ENCODE results near the gene EFCAB14.

EFCAB14 gene

DNA sequence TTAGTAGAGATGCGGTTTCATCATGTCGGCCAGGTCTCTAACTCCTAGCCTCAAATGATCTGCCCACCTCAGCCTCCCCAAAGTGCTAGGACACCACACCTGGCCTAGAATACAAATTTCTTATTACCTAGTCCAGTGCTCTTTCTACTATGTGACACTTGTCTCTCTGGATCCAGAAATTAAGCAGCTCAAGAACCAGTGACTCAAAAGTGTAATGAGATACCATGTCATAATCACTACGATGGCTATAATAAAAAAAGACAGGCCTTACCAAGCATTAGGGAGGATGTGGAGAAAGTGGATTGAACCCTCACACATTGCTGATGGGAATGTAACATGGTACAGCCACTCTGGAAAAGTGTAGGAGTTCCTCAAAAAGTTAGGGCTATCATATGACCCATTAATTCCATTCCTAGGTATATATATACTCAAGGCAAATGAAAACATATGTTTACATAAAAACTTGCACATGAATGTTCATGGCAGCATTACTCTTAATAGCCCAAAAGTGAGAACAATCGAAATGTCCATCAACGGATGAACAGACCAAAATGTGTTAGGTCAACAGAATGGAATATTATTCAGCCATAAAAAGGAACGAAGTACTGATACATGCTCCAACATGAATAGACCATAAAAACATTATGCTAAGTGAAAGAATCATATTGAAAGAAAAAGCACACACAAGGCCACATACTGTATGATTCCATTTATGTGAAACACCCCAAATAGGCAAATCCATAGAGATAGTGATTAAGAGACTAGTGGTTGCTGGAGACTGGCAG lies 38.9 kb downstream of the EFCAB14 start:
- TF ChIP-seq, protein P1, sequence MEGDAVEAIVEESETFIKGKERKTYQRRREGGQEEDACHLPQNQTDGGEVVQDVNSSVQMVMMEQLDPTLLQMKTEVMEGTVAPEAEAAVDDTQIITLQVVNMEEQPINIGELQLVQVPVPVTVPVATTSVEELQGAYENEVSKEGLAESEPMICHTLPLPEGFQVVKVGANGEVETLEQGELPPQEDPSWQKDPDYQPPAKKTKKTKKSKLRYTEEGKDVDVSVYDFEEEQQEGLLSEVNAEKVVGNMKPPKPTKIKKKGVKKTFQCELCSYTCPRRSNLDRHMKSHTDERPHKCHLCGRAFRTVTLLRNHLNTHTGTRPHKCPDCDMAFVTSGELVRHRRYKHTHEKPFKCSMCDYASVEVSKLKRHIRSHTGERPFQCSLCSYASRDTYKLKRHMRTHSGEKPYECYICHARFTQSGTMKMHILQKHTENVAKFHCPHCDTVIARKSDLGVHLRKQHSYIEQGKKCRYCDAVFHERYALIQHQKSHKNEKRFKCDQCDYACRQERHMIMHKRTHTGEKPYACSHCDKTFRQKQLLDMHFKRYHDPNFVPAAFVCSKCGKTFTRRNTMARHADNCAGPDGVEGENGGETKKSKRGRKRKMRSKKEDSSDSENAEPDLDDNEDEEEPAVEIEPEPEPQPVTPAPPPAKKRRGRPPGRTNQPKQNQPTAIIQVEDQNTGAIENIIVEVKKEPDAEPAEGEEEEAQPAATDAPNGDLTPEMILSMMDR (IDR thresholded peaks at IDR 0.05; ENCODE audit: borderline replicate concordance, extremely low read depth, low read length, poor library complexity, severe bottlenecking), result no peak
- TF ChIP-seq EZH2 (IDR thresholded peaks at IDR 0.05; ENCODE audit: borderline replicate concordance, low read depth, low read length, severe bottlenecking), result no peak
- ATAC-seq (ENCODE audit: insufficient read depth, low read depth), result no peak
- peaks cover 92% of the 10 kb centered on the region for H3K36me3 ChIP-seq (ENCODE audit: insufficient read depth, low read length)

DNA sequence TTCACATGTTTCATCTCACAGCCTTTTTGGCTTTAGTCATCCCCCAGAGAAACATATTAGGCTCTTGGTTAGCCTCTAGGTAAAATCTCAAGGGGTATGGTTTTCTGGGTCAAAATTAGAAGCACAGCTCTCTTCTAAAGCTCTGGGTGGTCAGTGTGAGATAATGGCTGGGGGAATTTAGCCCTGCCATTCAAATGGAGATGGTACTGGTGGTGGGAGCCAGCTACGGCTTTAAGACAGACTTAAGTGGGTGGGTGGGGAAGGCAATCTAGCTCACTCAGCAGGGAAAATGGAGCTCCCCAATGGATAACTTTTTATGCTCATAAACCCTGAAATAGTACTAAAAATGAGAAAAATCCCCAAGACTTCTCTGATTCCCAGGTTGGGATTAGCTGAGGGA lies 41.6 kb downstream of the EFCAB14 start:
- Histone ChIP-seq H4K20me1 (ENCODE audit: insufficient read depth, low read length) (no peaks in the 10 kb centered on the region), H3K4me2 (ENCODE audit: insufficient read depth, low read length) (no peak overlapping the region), H3K4me3 (ENCODE audit: low read depth in 1 of 2, low read length in 2 of 2) (no peak overlapping the region), H2AFZ (ENCODE audit: low read depth, low read length) (no peak overlapping the region), H3K4me1 (ENCODE audit: insufficient read depth, low read length) (no peaks in the 10 kb centered on the region), H3K9ac (ENCODE audit: low read depth, low read length) (no peak overlapping the region), H3K27me3 (ENCODE audit: insufficient read depth, low read length, poor library complexity) (no peaks in the 10 kb centered on the region), H3K79me2 (ENCODE audit: insufficient read depth, low read length) (no peaks in the 10 kb centered on the region), H3K27ac (ENCODE audit: low read length) (no peak overlapping the region), H3K36me3 (ENCODE audit: insufficient read depth, low read length) (peaks cover 84% of the 10 kb centered on the region), H3K9me3 (ENCODE audit: insufficient read depth, low read length, severe bottlenecking) (no peaks in the 10 kb centered on the region)
- TF ChIP-seq, protein P1 (IDR thresholded peaks at IDR 0.05; ENCODE audit: borderline replicate concordance, extremely low read depth, low read length, poor library complexity, severe bottlenecking), result no peak
- TF ChIP-seq EZH2 (IDR thresholded peaks at IDR 0.05; ENCODE audit: borderline replicate concordance, low read depth, low read length, severe bottlenecking), result no peak
- DNase-seq, result no peak
- no peak for ATAC-seq (ENCODE audit: insufficient read depth, low read depth)

More for the DNA sequence above, 38.9 kb downstream of the EFCAB14 start:
- H3K4me1 ChIP-seq (ENCODE audit: insufficient read depth, low read length), result no peaks in the 10 kb centered on the region
- H3K4me2 ChIP-seq (ENCODE audit: insufficient read depth, low read length), result no peak overlapping the region
- no peak overlapping the region for H3K4me3 ChIP-seq (ENCODE audit: low read depth in 1 of 2, low read length in 2 of 2)
- DNase-seq, result no peak
- no peak overlapping the region for H3K9ac ChIP-seq (ENCODE audit: low read depth, low read length)
- no peaks in the 10 kb centered on the region for H4K20me1 ChIP-seq (ENCODE audit: insufficient read depth, low read length)
- H3K27me3 ChIP-seq (ENCODE audit: insufficient read depth, low read length, poor library complexity), result no peaks in the 10 kb centered on the region
- no peaks in the 10 kb centered on the region for H3K79me2 ChIP-seq (ENCODE audit: insufficient read depth, low read length)
- H3K9me3 ChIP-seq (ENCODE audit: insufficient read depth, low read length, severe bottlenecking), result no peaks in the 10 kb centered on the region
- no peak overlapping the region for H2AFZ ChIP-seq (ENCODE audit: low read depth, low read length)
- no peak overlapping the region for H3K27ac ChIP-seq (ENCODE audit: low read length)

DNA sequence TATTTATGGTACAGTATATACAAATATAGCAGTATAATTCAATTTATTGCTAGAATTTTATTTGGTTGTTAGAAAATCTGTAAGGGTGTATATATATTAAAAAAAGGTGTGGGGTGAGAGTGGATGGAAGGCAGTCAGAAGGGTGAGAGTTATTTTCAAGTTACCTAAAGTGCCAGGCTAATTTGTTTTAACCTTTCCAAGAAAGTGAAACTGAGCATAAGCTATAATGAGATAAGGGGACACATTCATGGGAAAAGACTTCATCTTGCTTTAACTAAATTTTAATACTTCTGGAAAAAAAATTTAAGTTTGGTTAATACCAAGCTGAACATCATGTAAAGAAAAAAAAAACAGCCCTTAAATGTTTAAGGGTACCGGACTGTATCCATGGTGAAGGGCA lies 42.4 kb downstream of the EFCAB14 start:
- Histone ChIP-seq H3K9ac (ENCODE audit: low read depth, low read length) (no peak overlapping the region), H2AFZ (ENCODE audit: low read depth, low read length) (no peak overlapping the region), H3K79me2 (ENCODE audit: insufficient read depth, low read length) (no peaks in the 10 kb centered on the region), H3K9me3 (ENCODE audit: insufficient read depth, low read length, severe bottlenecking) (no peaks in the 10 kb centered on the region), H3K4me1 (ENCODE audit: insufficient read depth, low read length) (no peaks in the 10 kb centered on the region), H3K27me3 (ENCODE audit: insufficient read depth, low read length, poor library complexity) (no peaks in the 10 kb centered on the region), H3K27ac (ENCODE audit: low read length) (no peak overlapping the region), H4K20me1 (ENCODE audit: insufficient read depth, low read length) (no peaks in the 10 kb centered on the region), H3K4me3 (ENCODE audit: low read depth in 1 of 2, low read length in 2 of 2) (no peak overlapping the region), H3K4me2 (ENCODE audit: insufficient read depth, low read length) (no peak overlapping the region), H3K36me3 (ENCODE audit: insufficient read depth, low read length) (peaks cover 76% of the 10 kb centered on the region)
- TF ChIP-seq EZH2 (IDR thresholded peaks at IDR 0.05; ENCODE audit: borderline replicate concordance, low read depth, low read length, severe bottlenecking), result no peak
- TF ChIP-seq, protein P1 (IDR thresholded peaks at IDR 0.05; ENCODE audit: borderline replicate concordance, extremely low read depth, low read length, poor library complexity, severe bottlenecking), result no peak
- no peak for DNase-seq
- ATAC-seq (ENCODE audit: insufficient read depth, low read depth), result no peak
